Endothelial cell of umbilical vein (primary cell): Measurements from ENCODE around the gene GTPBP4.

Source experiments
- EZH2 ChIP-seq: IDR thresholded peaks from 2 replicates; pipeline ENCODE4 v1.6.1; 2012; ENCODE audit warnings: borderline replicate concordance, low read depth, mild to moderate bottlenecking, moderate library complexity, low read length, inconsistent platforms; ENCODE audit not compliant: severe bottlenecking
- FOS ChIP-seq: IDR thresholded peaks from 2 replicates; pipeline ENCODE4 v1.6.1; 2011; ENCODE audit warnings: mild to moderate bottlenecking, low read length, moderate library complexity, borderline replicate concordance; ENCODE audit not compliant: insufficient read depth
- GATA2 ChIP-seq: IDR thresholded peaks from 2 replicates; pipeline ENCODE4 v1.7.0; 2011; ENCODE audit warnings: low read depth, mild to moderate bottlenecking, moderate library complexity, mixed read lengths, low read length; ENCODE audit not compliant: insufficient read length, insufficient read depth
- JUN ChIP-seq: IDR thresholded peaks from 2 replicates; pipeline ENCODE4 v1.6.1; 2011; ENCODE audit warnings: borderline replicate concordance, low read depth; ENCODE audit not compliant: insufficient read length, insufficient read depth
- MYC ChIP-seq: IDR thresholded peaks from one replicate; pipeline ENCODE4 v1.6.1; 2011; ENCODE audit warnings: mild to moderate bottlenecking, low read depth, low read length
- POLR2A ChIP-seq: IDR thresholded peaks from 2 replicates; pipeline ENCODE4 v1.6.1; 2012; ENCODE audit warnings: low read depth, mild to moderate bottlenecking, control low read depth, low read length
- POLR2AphosphoS5 ChIP-seq: IDR thresholded peaks from 2 replicates; pipeline ENCODE4 v1.6.1; 2012; ENCODE audit warnings: low read depth, mild to moderate bottlenecking, control low read depth, low read length, moderate library complexity; ENCODE audit not compliant: insufficient read depth
- TF ChIP-seq, protein P1 (sequence below), 2 donors: IDR thresholded peaks; 1 replicate in 1 of 2; 2 replicates in 1 of 2; pipeline ENCODE4 v1.5.1; 2011; ENCODE audit warnings: low read length in 2 of 2, mild to moderate bottlenecking in 2 of 2, moderate library complexity in 2 of 2, control low read depth in 1 of 2, inconsistent platforms in 1 of 2, low read depth in 1 of 2; ENCODE audit not compliant: insufficient read depth in 1 of 2; ENCODE audit errors: extremely low read depth in 1 of 2
- TF ChIP-seq, protein P2 (sequence below): IDR thresholded peaks from 2 replicates; pipeline ENCODE4 v1.6.1; 2011; ENCODE audit not compliant: insufficient read depth, insufficient read length

- TF ChIP-seq, protein P1, sequence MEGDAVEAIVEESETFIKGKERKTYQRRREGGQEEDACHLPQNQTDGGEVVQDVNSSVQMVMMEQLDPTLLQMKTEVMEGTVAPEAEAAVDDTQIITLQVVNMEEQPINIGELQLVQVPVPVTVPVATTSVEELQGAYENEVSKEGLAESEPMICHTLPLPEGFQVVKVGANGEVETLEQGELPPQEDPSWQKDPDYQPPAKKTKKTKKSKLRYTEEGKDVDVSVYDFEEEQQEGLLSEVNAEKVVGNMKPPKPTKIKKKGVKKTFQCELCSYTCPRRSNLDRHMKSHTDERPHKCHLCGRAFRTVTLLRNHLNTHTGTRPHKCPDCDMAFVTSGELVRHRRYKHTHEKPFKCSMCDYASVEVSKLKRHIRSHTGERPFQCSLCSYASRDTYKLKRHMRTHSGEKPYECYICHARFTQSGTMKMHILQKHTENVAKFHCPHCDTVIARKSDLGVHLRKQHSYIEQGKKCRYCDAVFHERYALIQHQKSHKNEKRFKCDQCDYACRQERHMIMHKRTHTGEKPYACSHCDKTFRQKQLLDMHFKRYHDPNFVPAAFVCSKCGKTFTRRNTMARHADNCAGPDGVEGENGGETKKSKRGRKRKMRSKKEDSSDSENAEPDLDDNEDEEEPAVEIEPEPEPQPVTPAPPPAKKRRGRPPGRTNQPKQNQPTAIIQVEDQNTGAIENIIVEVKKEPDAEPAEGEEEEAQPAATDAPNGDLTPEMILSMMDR (IDR thresholded peaks at IDR 0.05; ENCODE audit: extremely low read depth in 1 of 2, insufficient read depth in 1 of 2, low read depth in 1 of 2, low read length in 2 of 2) = no peak
- TF ChIP-seq POLR2AphosphoS5 (no peak), POLR2A (no peak), MYC (no peak), FOS (no peak), EZH2 (no peak), GATA2 (no peak), JUN (no peak)
- TF ChIP-seq, protein P2, sequence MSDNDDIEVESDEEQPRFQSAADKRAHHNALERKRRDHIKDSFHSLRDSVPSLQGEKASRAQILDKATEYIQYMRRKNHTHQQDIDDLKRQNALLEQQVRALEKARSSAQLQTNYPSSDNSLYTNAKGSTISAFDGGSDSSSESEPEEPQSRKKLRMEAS = no peak
Measured at GRCh38 chr10:1050145-1050544, 61.9 kb downstream of the GTPBP4 start.
